Activated CD8-positive, alpha-beta memory T cell treated with anti-CD3 and anti-CD28 coated beads, Interleukin-2, amount 10 ng/mL, durations not matched to agents 7 days and 5 days (primary cell): Measurements from ENCODE around the gene BICDL2. TPM values are rescaled to one million over a fixed set of nuclear protein-coding genes. Genes with fewer than 3 reads are reported as not detected.

ENCODE experiments used
- ATAC-seq: fragments of 150-1000 bp; cut with Tn5 transposase; one replicate; pipeline ENCODE4 v1.10.0; 2021; ENCODE audit warnings: moderate library complexity
- CTCF ChIA-PET: fragments of 350-600 bp; sonication (Branson Sonifier 250); formaldehyde crosslinking; loops from one replicate; lab custom pipeline; 2021; ENCODE audit warnings: antibody characterized with exemption; lab: Charles Lee
- DNase-seq: peaks from one replicate; pipeline ENCODE4 v3.0.0-alpha.2; 2020
- H3K27ac Mint-ChIP-seq: one replicate; pipeline ENCODE4 v1.8.0; 2021; ENCODE audit warnings: mild to moderate bottlenecking, mixed read lengths
- H3K27me3 Mint-ChIP-seq: one replicate; pipeline ENCODE4 v1.8.0; 2021; ENCODE audit warnings: mixed read lengths
- H3K36me3 Mint-ChIP-seq: one replicate; pipeline ENCODE4 v1.8.0; 2021; ENCODE audit warnings: mild to moderate bottlenecking, mixed read lengths
- H3K4me1 Mint-ChIP-seq: one replicate; pipeline ENCODE4 v1.8.0; 2021; ENCODE audit warnings: mixed read lengths
- H3K4me3 Mint-ChIP-seq: one replicate; pipeline ENCODE4 v1.8.0; 2021; ENCODE audit warnings: mild to moderate bottlenecking, moderate library complexity, mixed read lengths
- H3K9me3 Mint-ChIP-seq: one replicate; pipeline ENCODE4 v1.8.0; 2022; ENCODE audit warnings: low read depth, mixed read lengths
- total RNA-seq, 2 experiments: library from RNA; stranded (reverse); gene quantifications; one replicate each; pipeline ENCODE4 v1.2.3, GENCODE V29; 2021

BICDL2 gene
- total RNA-seq, 2 experiments from 2014 or later = 0.50 TPM; not detected in 1

GRCh38 chr16:2990891-2991290 lies 45.9 kb downstream of the BICDL2 start:
- no peak overlapping the region for H3K4me3 Mint-ChIP-seq
- CTCF ChIA-PET = no interaction called here
- ATAC-seq = no peak
- no peak overlapping the region for H3K27ac Mint-ChIP-seq
- no peaks in the 10 kb centered on the region for H3K4me1 Mint-ChIP-seq
- H3K27me3 Mint-ChIP-seq = peaks cover 4% of the 10 kb centered on the region
- no peak for DNase-seq
- H3K9me3 Mint-ChIP-seq = no peaks in the 10 kb centered on the region
- no peaks in the 10 kb centered on the region for H3K36me3 Mint-ChIP-seq

- H3K4me1 Mint-ChIP-seq = peaks cover 6% of the 10 kb centered on the region
- H3K36me3 Mint-ChIP-seq = no peaks in the 10 kb centered on the region
- H3K27ac Mint-ChIP-seq = no peak overlapping the region
- H3K9me3 Mint-ChIP-seq = no peaks in the 10 kb centered on the region
- DNase-seq (no peak), ATAC-seq (no peak)
- H3K27me3 Mint-ChIP-seq = peaks cover 4% of the 10 kb centered on the region
- H3K4me3 Mint-ChIP-seq = no peak overlapping the region
- CTCF ChIA-PET = no interaction called here
Observed at GRCh38 chr16:2988590-2989099, 48.1 kb downstream of the BICDL2 start.

- Mint-ChIP-seq H3K27ac (no peak overlapping the region), H3K9me3 (no peaks in the 10 kb centered on the region), H3K4me3 (no peak overlapping the region), H3K36me3 (no peaks in the 10 kb centered on the region), H3K4me1 (peaks cover 9% of the 10 kb centered on the region), H3K27me3 (peaks cover 4% of the 10 kb centered on the region)
- CTCF ChIA-PET = no interaction called here
- ATAC-seq (no peak), DNase-seq (no peak)
Observed at GRCh38 chr16:2987833-2988232, 48.9 kb downstream of the BICDL2 start.

- Mint-ChIP-seq H3K36me3 (no peaks in the 10 kb centered on the region), H3K27me3 (peaks cover 7% of the 10 kb centered on the region), H3K27ac (no peak overlapping the region), H3K4me1 (peaks cover 10% of the 10 kb centered on the region), H3K9me3 (no peaks in the 10 kb centered on the region), H3K4me3 (no peak overlapping the region)
- CTCF ChIA-PET = no interaction called here
- no peak for DNase-seq
- ATAC-seq = no peak
Observed at GRCh38 chr16:2987286-2987685, 49.5 kb downstream of the BICDL2 start.

- no peak for DNase-seq
- Mint-ChIP-seq H3K9me3 (no peaks in the 10 kb centered on the region), H3K4me3 (no peak overlapping the region), H3K36me3 (peaks cover under 1% of the 10 kb centered on the region), H3K27me3 (peaks cover 8% of the 10 kb centered on the region), H3K4me1 (peaks cover 12% of the 10 kb centered on the region), H3K27ac (no peak overlapping the region)
- ATAC-seq = no peak
- CTCF ChIA-PET = no interaction called here
Observed at GRCh38 chr16:2986623-2987188, 50.0 kb downstream of the BICDL2 start.

GRCh38 chr16:2985893-2986355 lies 50.8 kb downstream of the BICDL2 start:
- peaks cover 1% of the 10 kb centered on the region for H3K36me3 Mint-ChIP-seq
- no peak overlapping the region for H3K27ac Mint-ChIP-seq
- H3K4me1 Mint-ChIP-seq = peaks cover 17% of the 10 kb centered on the region
- DNase-seq (no peak), ATAC-seq (no peak)
- H3K27me3 Mint-ChIP-seq = peaks cover 8% of the 10 kb centered on the region
- CTCF ChIA-PET = no interaction called here
- no peaks in the 10 kb centered on the region for H3K9me3 Mint-ChIP-seq
- H3K4me3 Mint-ChIP-seq = no peak overlapping the region

GRCh38 chr16:2985462-2985861 lies 51.3 kb downstream of the BICDL2 start:
- H3K9me3 Mint-ChIP-seq = no peaks in the 10 kb centered on the region
- no peak for DNase-seq
- ATAC-seq = no peak
- CTCF ChIA-PET = interaction anchor here (3.6 kb wide), 1 partner anchor 16 kb away, joined by 21 read pairs; the partner anchor contains the start of gene PAQR4
- H3K4me3 Mint-ChIP-seq = no peak overlapping the region
- H3K4me1 Mint-ChIP-seq = peaks cover 20% of the 10 kb centered on the region
- H3K27me3 Mint-ChIP-seq = peaks cover 8% of the 10 kb centered on the region
- peaks cover 1% of the 10 kb centered on the region for H3K36me3 Mint-ChIP-seq
- no peak overlapping the region for H3K27ac Mint-ChIP-seq

- no peak overlapping the region for H3K4me3 Mint-ChIP-seq
- H3K9me3 Mint-ChIP-seq = no peaks in the 10 kb centered on the region
- H3K4me1 Mint-ChIP-seq = peaks cover 23% of the 10 kb centered on the region
- CTCF ChIA-PET = interaction anchor here (0.9 to 3.6 kb wide), 5 partner anchors 14 to 146 kb away, joined by 3 to 21 read pairs (median 3); partner anchors contain the start of gene PAQR4
- peaks cover 4% of the 10 kb centered on the region for H3K27me3 Mint-ChIP-seq
- peak; percentile 38 for ATAC-seq
- H3K27ac Mint-ChIP-seq = no peak overlapping the region
- DNase-seq = peak; percentile 81
- peaks cover 1% of the 10 kb centered on the region for H3K36me3 Mint-ChIP-seq
Observed at GRCh38 chr16:2983706-2984136, 53.0 kb downstream of the BICDL2 start.

GRCh38 chr16:2982402-2982801 lies 54.3 kb downstream of the BICDL2 start:
- H3K27ac Mint-ChIP-seq = peak overlapping the region; percentile 31
- no peaks in the 10 kb centered on the region for H3K9me3 Mint-ChIP-seq
- ATAC-seq = no peak
- peaks cover 4% of the 10 kb centered on the region for H3K27me3 Mint-ChIP-seq
- DNase-seq = no peak
- peaks cover 30% of the 10 kb centered on the region for H3K4me1 Mint-ChIP-seq
- no peak overlapping the region for H3K4me3 Mint-ChIP-seq
- peaks cover 7% of the 10 kb centered on the region for H3K36me3 Mint-ChIP-seq
- CTCF ChIA-PET = interaction anchor here (0.7 to 3.6 kb wide), 11 partner anchors 13 to 94 kb away, joined by 3 to 21 read pairs (median 4); partner anchors contain the start of genes PAQR4 and TNFRSF12A

- CTCF ChIA-PET = interaction anchor here (0.7 to 3.6 kb wide), 11 partner anchors 12 to 114 kb away, joined by 3 to 28 read pairs (median 6); partner anchors contain the start of genes KREMEN2, PAQR4 and TNFRSF12A
- no peak for ATAC-seq
- H3K4me1 Mint-ChIP-seq = peaks cover 33% of the 10 kb centered on the region
- H3K27ac Mint-ChIP-seq = peak overlapping the region; percentile 38
- H3K9me3 Mint-ChIP-seq = no peaks in the 10 kb centered on the region
- peaks cover 4% of the 10 kb centered on the region for H3K27me3 Mint-ChIP-seq
- peaks cover 13% of the 10 kb centered on the region for H3K36me3 Mint-ChIP-seq
- no peak for DNase-seq
- peak overlapping the region; percentile 93 for H3K4me3 Mint-ChIP-seq
Observed at GRCh38 chr16:2981899-2982250, 54.9 kb downstream of the BICDL2 start.

- ATAC-seq = no peak
- peaks cover 14% of the 10 kb centered on the region for H3K36me3 Mint-ChIP-seq
- peak overlapping the region; percentile 93 for H3K4me3 Mint-ChIP-seq
- CTCF ChIA-PET = interaction anchor here (0.7 to 3.3 kb wide), 13 partner anchors 12 to 113 kb away, joined by 3 to 28 read pairs (median 4); partner anchors contain the start of genes KREMEN2, PAQR4 and TNFRSF12A
- DNase-seq = no peak
- peaks cover 33% of the 10 kb centered on the region for H3K4me1 Mint-ChIP-seq
- peak overlapping the region; percentile 86 for H3K27ac Mint-ChIP-seq
- peaks cover 4% of the 10 kb centered on the region for H3K27me3 Mint-ChIP-seq
- H3K9me3 Mint-ChIP-seq = no peaks in the 10 kb centered on the region
Observed at GRCh38 chr16:2981177-2981898, 55.4 kb downstream of the BICDL2 start.

GRCh38 chr16:2980227-2981176 lies 56.2 kb downstream of the BICDL2 start, which contains the start of gene PKMYT1:
TSS of gene PKMYT1 (minus strand) at chr16:2980446. CDS start at chr16:2979657, 789 bp downstream.
- Mint-ChIP-seq H3K27me3 (peaks cover 4% of the 10 kb centered on the region), H3K4me1 (peaks cover 33% of the 10 kb centered on the region), H3K9me3 (no peaks in the 10 kb centered on the region), H3K27ac (peak within 1 kb of the TSS; percentile 86), H3K4me3 (peak within 1 kb of the TSS; percentile 93), H3K36me3 (peaks cover 15% of the 10 kb centered on the region)
- ATAC-seq = peak; percentile 90
- DNase-seq = peak; percentile 96
- CTCF ChIA-PET = interaction anchor here (0.6 to 3.3 kb wide), 15 partner anchors 11 to 150 kb away, joined by 3 to 28 read pairs (median 4); partner anchors contain the start of genes KREMEN2, PAQR4 and TNFRSF12A
